Sigmoid colon (tissue), 4 donors: Measurements from ENCODE around the gene GBA2.

Experiments
- CTCF ChIP-seq, 4 experiments: fragments of 450-650 bp in 3 of 4; fragments of 200-600 bp in 1 of 4; IDR thresholded peaks; one replicate each; pipeline ENCODE4 v1.5.1; 2016 to 2019; ENCODE audit warnings: antibody characterized with exemption in 4 of 4, mild to moderate bottlenecking in 3 of 4, moderate library complexity in 2 of 4
- POLR2AphosphoS5 ChIP-seq, 4 donors: sonication (generic); formaldehyde crosslinking; IDR thresholded peaks; one replicate each; pipeline ENCODE4 v1.6.1; 2017; ENCODE audit warnings: antibody characterized with exemption in 4 of 4

- peak; percentile 92 to 98 (median 96) for TF ChIP-seq POLR2AphosphoS5 (IDR thresholded peaks at IDR 0.05)
- no peak for TF ChIP-seq CTCF (IDR thresholded peaks at IDR 0.05)
Observed at GRCh38 chr9:35728041-35728971, 20.7 kb downstream of the GBA2 start.
